MCF 10A (cell line): Measurements from ENCODE around the gene CHRNA4. TPM values are rescaled to one million over a fixed set of nuclear protein-coding genes. Genes with fewer than 3 reads are reported as not detected.

Experiments used
- BruUV-seq: library from RNA; stranded (reverse); fragments of 400-500 nt; replicated peaks from 2 replicates; lab custom pipeline; 2021; lab: Mats Ljungman, UMichigan
- CTCF ChIA-PET: fragments of 300-600 bp; sonication (Branson Sonifier 250); formaldehyde crosslinking; extraction: SDS; loops from one replicate; lab custom pipeline; 2021; ENCODE audit warnings: antibody characterized with exemption, inconsistent platforms; lab: Yijun Ruan, JAX
- POLR2A ChIA-PET: fragments of 300-600, 350-650 bp; sonication (Branson Sonifier 250); formaldehyde crosslinking; extraction: SDS; loops from one replicate; lab custom pipeline; 2020; ENCODE audit warnings: antibody characterized with exemption, inconsistent platforms; lab: Yijun Ruan, JAX
- DNase-seq: peaks from one replicate; pipeline ENCODE4 v3.0.0-alpha.2; 2018; ENCODE audit not compliant: unreplicated experiment
- H3K27ac Mint-ChIP-seq: one replicate; pipeline ENCODE4 v1.8.0; 2022; ENCODE audit warnings: mild to moderate bottlenecking, low read depth, mixed read lengths; ENCODE audit not compliant: unreplicated experiment
- H3K27me3 Mint-ChIP-seq: one replicate; pipeline ENCODE4 v1.8.0; 2022; ENCODE audit warnings: mixed read lengths; ENCODE audit not compliant: insufficient read depth, unreplicated experiment
- H3K36me3 Mint-ChIP-seq: one replicate; pipeline ENCODE4 v1.8.0; 2022; ENCODE audit warnings: mild to moderate bottlenecking, moderate library complexity, mixed read lengths; ENCODE audit not compliant: insufficient read depth, unreplicated experiment
- H3K4me1 Mint-ChIP-seq: one replicate; pipeline ENCODE4 v1.8.0; 2022; ENCODE audit warnings: mixed read lengths; ENCODE audit not compliant: insufficient read depth, unreplicated experiment
- H3K4me3 Mint-ChIP-seq: one replicate; pipeline ENCODE4 v1.8.0; 2022; ENCODE audit warnings: mild to moderate bottlenecking, moderate library complexity, mixed read lengths; ENCODE audit not compliant: unreplicated experiment
- H3K9me3 Mint-ChIP-seq: one replicate; pipeline ENCODE4 v1.8.0; 2022; ENCODE audit warnings: mixed read lengths; ENCODE audit not compliant: unreplicated experiment
- CTCF ChIP-seq: fragments of 200-600 bp; IDR thresholded peaks from one replicate; pipeline ENCODE4 v1.8.0; 2022; ENCODE audit warnings: antibody characterized with exemption, mild to moderate bottlenecking; ENCODE audit not compliant: unreplicated experiment
- intact Hi-C: fragments of 100-400 bp; cut with micrococcal nuclease; formaldehyde crosslinking; loops from 2 replicates; pipeline ENCODE4 v1.14.1; 2022
- total RNA-seq: library from RNA; stranded (reverse); gene quantifications from 2 replicates; pipeline ENCODE4 v1.2.3, GENCODE V29; 2022

Gene CHRNA4
- total RNA-seq, 1 experiment from 2014 or later = not detected

- POLR2A ChIA-PET = interaction anchor here (0.6 kb wide), 1 partner anchor 51 kb away, joined by 3 read pairs; no protein-coding TSS in a partner anchor
- intact Hi-C loops = no loop called here
- CTCF ChIA-PET = no interaction called here
- H3K27ac Mint-ChIP-seq = no peak overlapping the region
- no peak overlapping the region for H3K4me3 Mint-ChIP-seq
- no peaks in the 10 kb centered on the region for H3K9me3 Mint-ChIP-seq
- H3K36me3 Mint-ChIP-seq = no peaks in the 10 kb centered on the region
- no peak for TF ChIP-seq CTCF
- H3K4me1 Mint-ChIP-seq = no peaks in the 10 kb centered on the region
- no TSS peak for BruUV-seq
- H3K27me3 Mint-ChIP-seq = peaks cover 22% of the 10 kb centered on the region
- no peak for DNase-seq
These were observed 37.7 kb downstream of the CHRNA4 start for GRCh38 chr20:63323357-63323981.

DNA sequence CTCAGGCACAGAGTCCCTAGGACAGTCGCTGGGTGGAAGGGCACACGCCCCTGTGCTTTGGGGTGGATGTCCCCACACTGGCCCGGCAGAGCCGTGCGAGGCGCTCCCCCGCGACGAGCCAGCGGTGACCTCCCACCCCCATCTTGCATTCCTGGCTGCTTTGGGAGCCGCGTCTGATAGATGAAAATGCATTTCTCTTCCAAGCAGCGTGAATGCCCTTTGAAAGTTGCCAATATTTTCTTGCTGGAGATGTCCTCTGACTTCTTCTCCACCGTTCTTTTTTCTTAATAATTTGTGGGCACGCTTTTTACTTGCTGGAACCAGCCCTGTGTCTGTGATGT, 38.2 kb downstream of the CHRNA4 start:
- intact Hi-C loops = no loop called here
- DNase-seq = no peak
- no peak overlapping the region for H3K4me3 Mint-ChIP-seq
- POLR2A ChIA-PET = no interaction called here
- no peak for TF ChIP-seq CTCF
- CTCF ChIA-PET = no interaction called here
- H3K36me3 Mint-ChIP-seq = no peaks in the 10 kb centered on the region
- H3K27ac Mint-ChIP-seq = no peak overlapping the region
- H3K27me3 Mint-ChIP-seq = peaks cover 22% of the 10 kb centered on the region
- no peaks in the 10 kb centered on the region for H3K9me3 Mint-ChIP-seq
- H3K4me1 Mint-ChIP-seq = no peaks in the 10 kb centered on the region
- BruUV-seq = no TSS peak

DNA sequence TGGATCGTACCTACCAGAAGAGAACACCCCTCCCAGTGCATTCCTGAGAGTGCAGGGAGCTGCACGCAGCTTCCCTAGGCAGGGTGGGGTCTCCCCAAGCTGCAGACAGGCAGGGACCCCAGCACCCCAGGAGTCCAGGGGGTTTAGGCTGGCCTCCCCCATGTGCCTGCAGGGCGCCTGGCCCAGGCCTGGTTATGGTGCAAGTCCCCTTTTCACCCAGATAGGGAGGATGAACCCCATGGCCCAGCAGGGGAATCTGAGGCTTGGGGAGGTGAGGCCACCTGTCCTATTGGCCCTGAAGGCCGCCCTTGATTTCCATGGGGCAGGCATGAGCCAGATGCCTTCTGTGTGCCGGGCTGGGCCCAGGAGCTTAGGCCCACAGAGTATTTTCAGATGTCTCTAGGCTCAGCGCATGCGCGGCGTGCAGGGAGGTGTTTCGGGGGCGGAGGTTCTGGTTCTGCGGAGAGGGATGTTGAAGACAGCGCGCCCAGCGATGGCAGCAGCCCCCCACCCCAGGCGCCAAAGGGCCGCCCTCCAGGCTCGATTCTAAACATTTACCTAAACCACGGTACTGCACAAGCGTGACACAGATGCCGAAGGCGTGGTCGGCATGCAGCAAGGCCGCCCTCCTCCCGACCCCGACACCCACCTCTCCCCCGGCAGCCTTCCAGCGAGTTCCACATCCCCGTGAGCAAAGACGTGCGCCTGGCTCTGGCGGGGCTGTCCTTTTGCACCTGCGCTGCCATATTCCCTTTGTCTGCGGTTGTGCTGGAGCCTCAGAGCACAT, 38.8 kb downstream of the CHRNA4 start:
- no peak overlapping the region for H3K27ac Mint-ChIP-seq
- intact Hi-C loops = no loop called here
- H3K36me3 Mint-ChIP-seq = no peaks in the 10 kb centered on the region
- H3K4me1 Mint-ChIP-seq = no peaks in the 10 kb centered on the region
- H3K27me3 Mint-ChIP-seq = peaks cover 22% of the 10 kb centered on the region
- ChIA-PET CTCF (interaction anchor here (0.6 to 1.5 kb wide), 3 partner anchors 12 to 99 kb away, joined by 3 to 5 read pairs (median 3); no protein-coding TSS in a partner anchor), POLR2A (no interaction called here)
- TF ChIP-seq CTCF = no peak
- no peaks in the 10 kb centered on the region for H3K9me3 Mint-ChIP-seq
- no peak for DNase-seq
- H3K4me3 Mint-ChIP-seq = no peak overlapping the region
- no TSS peak for BruUV-seq

GRCh38 chr20:63321148-63321831, 39.9 kb downstream of the CHRNA4 start:
- no peaks in the 10 kb centered on the region for H3K9me3 Mint-ChIP-seq
- no peaks in the 10 kb centered on the region for H3K36me3 Mint-ChIP-seq
- no peak overlapping the region for H3K27ac Mint-ChIP-seq
- no peak for DNase-seq
- H3K4me1 Mint-ChIP-seq = no peaks in the 10 kb centered on the region
- CTCF ChIA-PET = interaction anchor here (0.6 to 1.5 kb wide), 4 partner anchors 11 to 98 kb away, joined by 3 to 5 read pairs (median 4); no protein-coding TSS in a partner anchor
- intact Hi-C loops = no loop called here
- H3K27me3 Mint-ChIP-seq = peaks cover 22% of the 10 kb centered on the region
- no peak overlapping the region for H3K4me3 Mint-ChIP-seq
- no TSS peak for BruUV-seq
- POLR2A ChIA-PET = no interaction called here
- no peak for TF ChIP-seq CTCF
